ENCODE measurements around the gene MAST4. TPM values are rescaled to one million over a fixed set of nuclear protein-coding genes. Genes with fewer than 3 reads are reported as not detected.

MAST4 gene
- total and polyA plus RNA-seq, 5 donors = 18.9 to 71.5 (median 52.4) TPM

DNA sequence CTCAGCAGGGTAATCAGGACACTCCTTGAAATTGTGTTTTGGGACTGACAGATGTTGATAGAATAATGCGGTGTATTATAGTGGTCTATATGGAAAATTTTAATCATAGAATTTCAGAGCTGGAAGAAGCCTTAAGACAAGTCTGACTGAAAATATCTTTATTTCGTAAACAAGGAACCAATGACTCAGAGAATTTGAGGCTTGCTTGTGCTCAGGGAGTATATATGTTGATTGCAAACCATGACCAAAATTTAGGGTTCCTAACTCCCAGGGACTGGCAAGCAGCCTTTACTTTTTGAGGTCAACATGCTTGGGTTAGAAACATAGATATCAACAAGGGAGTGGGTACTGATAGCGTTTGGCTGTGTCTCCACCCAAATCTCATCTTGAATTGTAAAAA, 313.2 kb downstream of the MAST4 start:
- Histone ChIP-seq H3K27ac (ENCODE audit: low read length) (no peak overlapping the region), H3K4me3 (ENCODE audit: low read length) (no peak overlapping the region), H3K27me3 (ENCODE audit: control insufficient read depth, insufficient read depth) (no peaks in the 10 kb centered on the region), H3K9me3 (ENCODE audit: control insufficient read depth, low read length) (no peaks in the 10 kb centered on the region), H3K4me1 (ENCODE audit: control insufficient read depth, insufficient read depth, low read length) (no peaks in the 10 kb centered on the region)
- WGBS = 91% methylated on average over 3 of the region's 3 CpGs
- intact Hi-C loops (cut with DNase I) = no loop called here
- DNase-seq (no peak), ATAC-seq (no peak)

GRCh38 chr5:66912787-66913186, 316.6 kb downstream of the MAST4 start:
- intact Hi-C loops (cut with DNase I) = no loop called here
- ATAC-seq = no peak
- Histone ChIP-seq H3K9me3 (ENCODE audit: control insufficient read depth, low read length) (no peaks in the 10 kb centered on the region), H3K4me1 (ENCODE audit: control insufficient read depth, insufficient read depth, low read length) (no peaks in the 10 kb centered on the region), H3K4me3 (ENCODE audit: low read length) (no peak overlapping the region), H3K27ac (ENCODE audit: low read length) (no peak overlapping the region), H3K27me3 (ENCODE audit: control insufficient read depth, insufficient read depth) (no peaks in the 10 kb centered on the region)
- DNase-seq = no peak

- intact Hi-C loops (cut with DNase I) = no loop called here
- Histone ChIP-seq H3K27me3 (ENCODE audit: control insufficient read depth, insufficient read depth) (no peaks in the 10 kb centered on the region), H3K27ac (ENCODE audit: low read length) (no peak overlapping the region), H3K9me3 (ENCODE audit: control insufficient read depth, low read length) (no peaks in the 10 kb centered on the region), H3K4me3 (ENCODE audit: low read length) (no peak overlapping the region), H3K4me1 (ENCODE audit: control insufficient read depth, insufficient read depth, low read length) (no peaks in the 10 kb centered on the region)
- DNase-seq (no peak), ATAC-seq (no peak)
- 91% methylated on average over 7 of the region's 7 CpGs for WGBS
Measured at GRCh38 chr5:66915531-66915930, 319.3 kb downstream of the MAST4 start.

DNA sequence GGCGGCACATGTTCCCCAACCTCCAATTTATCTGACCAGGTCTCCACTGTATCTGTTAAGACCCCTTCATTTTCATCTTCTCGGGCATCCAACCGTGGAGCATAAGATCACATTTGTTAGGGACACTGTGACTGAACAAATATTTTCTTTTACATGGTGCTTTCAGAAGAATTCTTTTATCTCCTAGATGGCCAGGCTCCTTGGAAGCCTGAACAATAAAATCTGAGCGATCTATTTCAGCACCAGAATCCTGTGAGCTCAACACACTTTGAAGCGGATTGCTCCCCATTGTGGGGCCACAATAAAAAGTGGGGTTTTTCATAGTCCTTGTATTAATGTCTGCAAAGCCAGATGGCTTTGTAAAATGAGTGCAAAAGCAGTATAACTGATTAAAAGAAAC, 326.7 kb downstream of the MAST4 start:
- Histone ChIP-seq H3K4me1 (ENCODE audit: control insufficient read depth, insufficient read depth, low read length) (no peaks in the 10 kb centered on the region), H3K9me3 (ENCODE audit: control insufficient read depth, low read length) (no peaks in the 10 kb centered on the region), H3K27ac (ENCODE audit: low read length) (no peak overlapping the region), H3K27me3 (ENCODE audit: control insufficient read depth, insufficient read depth) (no peaks in the 10 kb centered on the region), H3K4me3 (ENCODE audit: low read length) (no peak overlapping the region)
- intact Hi-C loops (cut with DNase I) = no loop called here
- ATAC-seq = no peak
- DNase-seq = no peak
- WGBS = 88% methylated on average over 5 of the region's 5 CpGs

GRCh38 chr5:66923457-66923856, 327.3 kb downstream of the MAST4 start:
- no peaks in the 10 kb centered on the region for H3K4me1 ChIP-seq (ENCODE audit: control insufficient read depth, insufficient read depth, low read length)
- 67% methylated on average over 1 of the region's 1 CpG for WGBS
- intact Hi-C loops (cut with DNase I) = no loop called here
- H3K9me3 ChIP-seq (ENCODE audit: control insufficient read depth, low read length) = no peaks in the 10 kb centered on the region
- DNase-seq (no peak), ATAC-seq (no peak)
- no peaks in the 10 kb centered on the region for H3K27me3 ChIP-seq (ENCODE audit: control insufficient read depth, insufficient read depth)
- H3K27ac ChIP-seq (ENCODE audit: low read length) = no peak overlapping the region
- no peak overlapping the region for H3K4me3 ChIP-seq (ENCODE audit: low read length)

GRCh38 chr5:66923922-66924321, 327.7 kb downstream of the MAST4 start:
- Histone ChIP-seq H3K27me3 (ENCODE audit: control insufficient read depth, insufficient read depth) (no peaks in the 10 kb centered on the region), H3K27ac (ENCODE audit: low read length) (no peak overlapping the region), H3K9me3 (ENCODE audit: control insufficient read depth, low read length) (no peaks in the 10 kb centered on the region), H3K4me1 (ENCODE audit: control insufficient read depth, insufficient read depth, low read length) (no peaks in the 10 kb centered on the region), H3K4me3 (ENCODE audit: low read length) (no peak overlapping the region)
- ATAC-seq (no peak), DNase-seq (no peak)
- intact Hi-C loops (cut with DNase I) = no loop called here

GRCh38 chr5:66927140-66927539, 330.9 kb downstream of the MAST4 start:
- Histone ChIP-seq H3K4me3 (ENCODE audit: low read length) (no peak overlapping the region), H3K4me1 (ENCODE audit: control insufficient read depth, insufficient read depth, low read length) (no peaks in the 10 kb centered on the region), H3K27ac (ENCODE audit: low read length) (no peak overlapping the region), H3K9me3 (ENCODE audit: control insufficient read depth, low read length) (no peaks in the 10 kb centered on the region), H3K27me3 (ENCODE audit: control insufficient read depth, insufficient read depth) (no peaks in the 10 kb centered on the region)
- no peak for ATAC-seq
- intact Hi-C loops (cut with DNase I) = no loop called here
- no peak for DNase-seq

GRCh38 chr5:66929281-66929680, 333.1 kb downstream of the MAST4 start:
- no peak for ATAC-seq
- intact Hi-C loops (cut with DNase I) = no loop called here

DNA sequence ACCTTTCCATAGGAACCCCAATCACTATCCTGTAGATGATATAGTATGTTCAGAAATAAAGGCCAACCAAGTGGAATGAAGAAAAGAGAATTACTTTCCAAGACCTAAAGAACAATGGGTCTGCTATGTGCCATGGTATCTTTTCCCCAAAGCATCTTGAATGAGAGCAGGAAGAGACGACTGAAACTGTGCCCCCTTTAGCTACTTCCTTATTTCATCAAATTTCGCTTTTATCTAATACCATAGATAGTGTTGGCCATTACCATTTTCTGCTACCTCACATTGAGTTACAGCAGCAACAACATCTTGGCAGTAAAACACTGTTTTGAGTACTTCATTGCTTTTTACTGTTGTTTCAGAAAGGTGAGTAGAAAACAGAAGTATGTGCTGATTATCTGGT, 333.8 kb downstream of the MAST4 start:
- Histone ChIP-seq H3K27ac (ENCODE audit: low read length) (no peak overlapping the region), H3K27me3 (ENCODE audit: control insufficient read depth, insufficient read depth) (no peaks in the 10 kb centered on the region), H3K4me3 (ENCODE audit: low read length) (no peak overlapping the region), H3K4me1 (ENCODE audit: control insufficient read depth, insufficient read depth, low read length) (no peaks in the 10 kb centered on the region), H3K9me3 (ENCODE audit: control insufficient read depth, low read length) (no peaks in the 10 kb centered on the region)
- WGBS = 80% methylated on average over 2 of the region's 2 CpGs
- intact Hi-C loops (cut with DNase I) = no loop called here
- no peak for ATAC-seq
- no peak for DNase-seq

More at GRCh38 chr5:66929281-66929680, 333.1 kb downstream of the MAST4 start:
- H3K4me3 ChIP-seq (ENCODE audit: low read length) = no peak overlapping the region
- H3K27me3 ChIP-seq (ENCODE audit: control insufficient read depth, insufficient read depth) = no peaks in the 10 kb centered on the region
- no peak for DNase-seq
- no peaks in the 10 kb centered on the region for H3K9me3 ChIP-seq (ENCODE audit: control insufficient read depth, low read length)
- H3K27ac ChIP-seq (ENCODE audit: low read length) = no peak overlapping the region
- H3K4me1 ChIP-seq (ENCODE audit: control insufficient read depth, insufficient read depth, low read length) = no peaks in the 10 kb centered on the region
- 76% methylated on average over 1 of the region's 1 CpG for WGBS

GRCh38 chr5:66931651-66932050, 335.5 kb downstream of the MAST4 start:
- no peak overlapping the region for H3K27ac ChIP-seq (ENCODE audit: low read length)
- no peaks in the 10 kb centered on the region for H3K27me3 ChIP-seq (ENCODE audit: control insufficient read depth, insufficient read depth)
- H3K4me3 ChIP-seq (ENCODE audit: low read length) = no peak overlapping the region
- DNase-seq (no peak), ATAC-seq (no peak)
- intact Hi-C loops (cut with DNase I) = no loop called here
- H3K9me3 ChIP-seq (ENCODE audit: control insufficient read depth, low read length) = no peaks in the 10 kb centered on the region
- 67% methylated on average over 5 of the region's 5 CpGs for WGBS
- H3K4me1 ChIP-seq (ENCODE audit: control insufficient read depth, insufficient read depth, low read length) = no peaks in the 10 kb centered on the region

DNA sequence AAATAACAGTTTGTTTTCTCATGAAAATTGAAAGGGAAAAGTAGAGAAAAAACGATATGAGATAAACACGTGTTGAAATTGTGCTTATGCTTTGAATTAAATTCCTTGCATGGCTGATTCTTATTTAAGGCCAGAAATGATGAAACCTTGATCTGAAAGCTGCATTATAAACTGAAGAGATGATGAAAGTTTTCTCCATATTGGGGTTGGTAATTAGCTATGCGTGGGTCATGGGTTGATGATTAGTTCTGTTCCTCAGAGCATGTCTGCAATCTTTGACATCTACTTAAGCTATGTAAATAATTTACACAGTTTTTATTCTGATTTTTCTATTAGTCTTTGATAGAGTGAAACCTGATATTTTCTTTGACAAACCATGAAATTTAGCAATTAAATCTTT, 336.3 kb downstream of the MAST4 start:
- 82% methylated on average over 3 of the region's 3 CpGs for WGBS
- intact Hi-C loops (cut with DNase I) = no loop called here
- no peaks in the 10 kb centered on the region for H3K4me1 ChIP-seq (ENCODE audit: control insufficient read depth, insufficient read depth, low read length)
- no peak overlapping the region for H3K27ac ChIP-seq (ENCODE audit: low read length)
- no peak overlapping the region for H3K4me3 ChIP-seq (ENCODE audit: low read length)
- no peaks in the 10 kb centered on the region for H3K27me3 ChIP-seq (ENCODE audit: control insufficient read depth, insufficient read depth)
- no peaks in the 10 kb centered on the region for H3K9me3 ChIP-seq (ENCODE audit: control insufficient read depth, low read length)
- DNase-seq (no peak), ATAC-seq (no peak)

GRCh38 chr5:66933066-66933465, 336.9 kb downstream of the MAST4 start:
- Histone ChIP-seq H3K4me1 (ENCODE audit: control insufficient read depth, insufficient read depth, low read length) (no peaks in the 10 kb centered on the region), H3K9me3 (ENCODE audit: control insufficient read depth, low read length) (no peaks in the 10 kb centered on the region), H3K4me3 (ENCODE audit: low read length) (no peak overlapping the region), H3K27me3 (ENCODE audit: control insufficient read depth, insufficient read depth) (no peaks in the 10 kb centered on the region), H3K27ac (ENCODE audit: low read length) (no peak overlapping the region)
- intact Hi-C loops (cut with DNase I) = no loop called here
- no peak for ATAC-seq
- DNase-seq = no peak
- WGBS = 90% methylated on average over 1 of the region's 1 CpG

All from right cardiac atrium (tissue), 5 donors.